Neural progenitor cell (in vitro differentiated cells): ENCODE measurements around the gene CCDC8. TPM values are rescaled to one million over a fixed set of nuclear protein-coding genes. Genes with fewer than 3 reads are reported as not detected.
"Not testable (repeated sequence)": the region's sequence is repeated elsewhere in the genome, so short reads cannot be mapped to it uniquely, and the experiment has no call there.

ENCODE experiments used
- DNase-seq: peaks from one replicate; pipeline ENCODE4 v3.0.0-alpha.2; 2016; ENCODE audit warnings: low spot score
- H2AFZ ChIP-seq: fragments of 200-600 bp; sonication (generic); replicated peaks from 2 replicates; pipeline ENCODE4 v1.6.1; 2016; ENCODE audit warnings: antibody characterized with exemption
- H3F3A ChIP-seq: fragments of 200-600 bp; sonication (generic); 2 replicates; pipeline ENCODE4 v1.6.1; 2016; ENCODE audit warnings: antibody characterized with exemption, low read depth
- H3K27ac ChIP-seq: fragments of 200-600 bp; sonication (generic); 2 replicates; pipeline ENCODE4 v1.5.1; 2016; ENCODE audit warnings: mild to moderate bottlenecking
- H3K27me3 ChIP-seq: fragments of 200-600 bp; sonication (generic); 2 replicates; pipeline ENCODE4 v1.6.1; 2016; ENCODE audit warnings: mild to moderate bottlenecking, moderate library complexity
- H3K36me3 ChIP-seq: fragments of 200-600 bp; sonication (generic); 2 replicates; pipeline ENCODE4 v1.5.1; 2016
- H3K4me1 ChIP-seq: fragments of 200-600 bp; sonication (generic); 2 replicates; pipeline ENCODE4 v1.6.1; 2016; ENCODE audit warnings: mixed run types
- H3K4me2 ChIP-seq: fragments of 200-600 bp; sonication (generic); 2 replicates; pipeline ENCODE4 v1.6.1; 2016
- H3K4me3 ChIP-seq: fragments of 200-600 bp; sonication (generic); 2 replicates; pipeline ENCODE4 v1.5.1; 2016
- H3K79me2 ChIP-seq: fragments of 200-600 bp; sonication (generic); 2 replicates; pipeline ENCODE4 v1.6.1; 2016; ENCODE audit warnings: low read depth
- H3K9ac ChIP-seq: fragments of 200-600 bp; sonication (generic); 2 replicates; pipeline ENCODE4 v1.6.1; 2016
- H3K9me3 ChIP-seq: fragments of 200-600 bp; sonication (generic); 2 replicates; pipeline ENCODE4 v1.5.1; 2016; ENCODE audit warnings: low read depth
- H4K20me1 ChIP-seq: fragments of 200-600 bp; sonication (generic); 2 replicates; pipeline ENCODE4 v1.6.1; 2016; ENCODE audit warnings: low read depth
- H3K27ac Mint-ChIP-seq: 3 replicates; pipeline ENCODE4 v1.8.0; 2021; ENCODE audit warnings: mixed read lengths
- H3K27me3 Mint-ChIP-seq: 2 replicates; pipeline ENCODE4 v1.8.0; 2022; ENCODE audit warnings: low read depth, mild to moderate bottlenecking, inconsistent platforms, moderate library complexity, mixed read lengths; ENCODE audit not compliant: insufficient read depth
- H3K36me3 Mint-ChIP-seq: 3 replicates; pipeline ENCODE4 v1.8.0; 2021; ENCODE audit warnings: mixed read lengths
- H3K4me1 Mint-ChIP-seq: 3 replicates; pipeline ENCODE4 v1.8.0; 2021; ENCODE audit warnings: mixed read lengths
- H3K4me3 Mint-ChIP-seq: 3 replicates; pipeline ENCODE4 v1.8.0; 2021; ENCODE audit warnings: mild to moderate bottlenecking, moderate library complexity, mixed read lengths
- H3K9me3 Mint-ChIP-seq: 3 replicates; pipeline ENCODE4 v1.8.0; 2020; ENCODE audit warnings: mixed read lengths
- CTCF ChIP-seq: fragments of 200-600 bp; sonication (generic); IDR thresholded peaks from 2 replicates; pipeline ENCODE4 v1.5.1; 2017; ENCODE audit warnings: antibody characterized with exemption, mild to moderate bottlenecking
- EZH2 ChIP-seq: fragments of 200-600 bp; sonication (generic); IDR thresholded peaks from 2 replicates; pipeline ENCODE4 v1.6.1; 2017; ENCODE audit warnings: antibody characterized with exemption, mild to moderate bottlenecking, moderate library complexity
- EZH2phosphoT487 ChIP-seq: fragments of 200-600 bp; sonication (generic); IDR thresholded peaks from 2 replicates; pipeline ENCODE4 v1.6.1; 2017; ENCODE audit warnings: antibody characterized with exemption
- total RNA-seq: library from RNA; depleted of rRNA; stranded (reverse); fragments of >200 nt; gene quantifications from 2 replicates; pipeline ENCODE4 v1.2.3, GENCODE V29; 2015; ENCODE audit warnings: low replicate concordance

The CCDC8 gene
- total RNA-seq, 1 donor from 2014 or later, result 2.8 TPM

- Histone ChIP-seq H3K9me3 (no peaks in the 10 kb centered on the region), H3K79me2 (no peaks in the 10 kb centered on the region), H3K27ac (no peak overlapping the region), H3K4me3 (peak overlapping the region; percentile 34), H3K9ac (no peak overlapping the region), H4K20me1 (no peaks in the 10 kb centered on the region), H3K4me1 (peaks cover 20% of the 10 kb centered on the region), H3K27me3 (peaks cover 65% of the 10 kb centered on the region), H2AFZ (peak overlapping the region; percentile 61), H3K4me2 (peak overlapping the region; percentile 72), H3F3A (peaks cover 44% of the 10 kb centered on the region), H3K36me3 (no peaks in the 10 kb centered on the region)
- Mint-ChIP-seq H3K4me3 (no peak overlapping the region), H3K4me1 (peaks cover 55% of the 10 kb centered on the region), H3K27ac (no peak overlapping the region), H3K36me3 (no peaks in the 10 kb centered on the region), H3K27me3 (peaks cover 23% of the 10 kb centered on the region), H3K9me3 (no peaks in the 10 kb centered on the region)
- TF ChIP-seq CTCF (peak; percentile 45), EZH2phosphoT487 (no peak), EZH2 (peak; percentile 4)
- DNase-seq, result peak; percentile 75
These were observed 8.5 kb downstream of the CCDC8 start for GRCh38 chr19:46404753-46405468.

- peaks cover 50% of the 10 kb centered on the region for H3K4me1 Mint-ChIP-seq
- peaks cover 65% of the 10 kb centered on the region for H3K27me3 ChIP-seq
- no peaks in the 10 kb centered on the region for H3K9me3 Mint-ChIP-seq
- H3F3A ChIP-seq, result peaks cover 40% of the 10 kb centered on the region
- H3K27me3 Mint-ChIP-seq, result peaks cover 23% of the 10 kb centered on the region
- no peaks in the 10 kb centered on the region for H4K20me1 ChIP-seq
- H3K4me3 ChIP-seq, result peak overlapping the region; percentile 34
- no peaks in the 10 kb centered on the region for H3K36me3 ChIP-seq
- peaks cover 20% of the 10 kb centered on the region for H3K4me1 ChIP-seq
- H3K27ac ChIP-seq, result no peak overlapping the region
- peak overlapping the region; percentile 73 for H3K4me3 Mint-ChIP-seq
- H2AFZ ChIP-seq, result peak overlapping the region; percentile 61
- H3K36me3 Mint-ChIP-seq, result no peaks in the 10 kb centered on the region
- H3K9me3 ChIP-seq, result no peaks in the 10 kb centered on the region
- DNase-seq, result peak; percentile 40
- peak overlapping the region; percentile 72 for H3K4me2 ChIP-seq
- TF ChIP-seq CTCF, result peak; percentile 38
- no peak for TF ChIP-seq EZH2phosphoT487
- TF ChIP-seq EZH2, result peak; percentile 28
- H3K27ac Mint-ChIP-seq, result no peak overlapping the region
- no peak overlapping the region for H3K9ac ChIP-seq
- no peaks in the 10 kb centered on the region for H3K79me2 ChIP-seq
These were observed 9.2 kb downstream of the CCDC8 start for GRCh38 chr19:46404055-46404752.

- Histone ChIP-seq H3K27me3 (peaks cover 54% of the 10 kb centered on the region), H4K20me1 (no peaks in the 10 kb centered on the region), H3K9me3 (no peaks in the 10 kb centered on the region), H2AFZ (no peak overlapping the region), H3F3A (peaks cover 35% of the 10 kb centered on the region), H3K9ac (no peak overlapping the region), H3K4me3 (no peak overlapping the region), H3K36me3 (no peaks in the 10 kb centered on the region), H3K79me2 (no peaks in the 10 kb centered on the region), H3K4me1 (peaks cover 14% of the 10 kb centered on the region), H3K4me2 (no peak overlapping the region), H3K27ac (no peak overlapping the region)
- Mint-ChIP-seq H3K4me1 (peaks cover 38% of the 10 kb centered on the region), H3K9me3 (no peaks in the 10 kb centered on the region), H3K4me3 (peak overlapping the region; percentile 60), H3K27me3 (peaks cover 16% of the 10 kb centered on the region), H3K27ac (no peak overlapping the region), H3K36me3 (no peaks in the 10 kb centered on the region)
- no peak for TF ChIP-seq CTCF
- no peak for DNase-seq
These were observed 10.6 kb downstream of the CCDC8 start for GRCh38 chr19:46402725-46403124.

- not testable (repeated sequence) for H3K4me2 ChIP-seq, H3K36me3 Mint-ChIP-seq, H3K27me3 ChIP-seq, H3K27ac Mint-ChIP-seq, H3K4me3 Mint-ChIP-seq, H3K9me3 Mint-ChIP-seq, H3K4me3 ChIP-seq, H3K36me3 ChIP-seq, H3K79me2 ChIP-seq, H3K27ac ChIP-seq, H2AFZ ChIP-seq, H3K9ac ChIP-seq, H4K20me1 ChIP-seq, DNase-seq, H3K27me3 Mint-ChIP-seq, H3K4me1 ChIP-seq, H3K9me3 ChIP-seq
- peaks cover 17% of the 10 kb centered on the region for H3F3A ChIP-seq
- peaks cover 12% of the 10 kb centered on the region for H3K4me1 Mint-ChIP-seq
These were observed 15.4 kb downstream of the CCDC8 start for GRCh38 chr19:46397801-46398479.
